Gastrocnemius medialis (tissue), 4 donors: ENCODE results near the gene JAG1. TPM values are rescaled to one million over a fixed set of nuclear protein-coding genes. Genes with fewer than 3 reads are reported as not detected.
A peak's percentile ranks its signal among the peaks of the same experiment; 100 is the strongest.

Experiments used
- ATAC-seq, 2 donors: fragments of 150-250 bp; one replicate each; pipeline ENCODE4 v1.9.1; 2016
- DNase-seq, 2 donors: peaks; one replicate each; pipeline ENCODE4 v3.0.0-alpha.2; 2019
- H3K27ac ChIP-seq, 4 donors: fragments of 200-600 bp; sonication (generic); 1 replicate in 1 of 4; 2 replicates in 3 of 4; pipeline ENCODE4 v1.5.1; 2016 to 2018; ENCODE audit warnings: mild to moderate bottlenecking in 2 of 4, moderate library complexity in 1 of 4
- H3K27me3 ChIP-seq, 3 donors: fragments of 200-600 bp; sonication (generic) in 2 of 3; 1 replicate in 1 of 3; 2 replicates in 2 of 3; pipeline versions ENCODE4 v1.5.1 to v1.6.0; 2016 to 2019; ENCODE audit warnings: mild to moderate bottlenecking in 1 of 3, moderate library complexity in 1 of 3
- H3K36me3 ChIP-seq, 2 donors: fragments of 200-600 bp; sonication (generic) in 1 of 2; one replicate each; pipeline ENCODE4 v1.5.1; 2017 to 2018
- H3K4me1 ChIP-seq, 2 donors: fragments of 200-600 bp; sonication (generic) in 1 of 2; one replicate each; pipeline ENCODE4 v1.5.1; 2016 to 2017; ENCODE audit warnings: mild to moderate bottlenecking in 2 of 2
- H3K4me3 ChIP-seq, 4 donors: fragments of 200-600 bp; sonication (generic) in 3 of 4; 1 replicate in 1 of 4; 2 replicates in 3 of 4; pipeline ENCODE4 v1.5.1; 2016 to 2019; ENCODE audit warnings: mild to moderate bottlenecking in 2 of 4
- H3K9me3 ChIP-seq, 3 donors: fragments of 200-600 bp; sonication (generic) in 2 of 3; 1 replicate in 1 of 3; 2 replicates in 2 of 3; pipeline ENCODE4 v1.5.1; 2016 to 2019
- CTCF ChIP-seq, 5 experiments: fragments of 450-650 bp in 3 of 5; fragments of 200-600 bp in 2 of 5; sonication (generic) in 2 of 5; IDR thresholded peaks in 4 of 5; conservative IDR thresholded peaks in 1 of 5; 1 replicate in 4 of 5; 2 replicates in 1 of 5; pipeline ENCODE4 v1.5.1; 2016 to 2019; ENCODE audit warnings: antibody characterized with exemption in 5 of 5, mild to moderate bottlenecking in 3 of 5, moderate library complexity in 3 of 5
- POLR2A ChIP-seq, 2 donors: fragments of 450-650 bp; IDR thresholded peaks; one replicate each; pipeline ENCODE4 v1.6.1; 2017; ENCODE audit warnings: antibody characterized with exemption in 2 of 2, mild to moderate bottlenecking in 2 of 2, moderate library complexity in 2 of 2
- in situ Hi-C, 4 donors: fragments of 200-750 bp; cut with MboI; loops; one replicate each; pipeline versions ENCODE4 v1.15.0 to v1.8.0; 2017; ENCODE audit warnings: low sequenced_read_pairs in 4 of 4
- intact Hi-C: fragments of 100-400 bp; cut with DNase I; formaldehyde crosslinking; loops from one replicate; pipeline ENCODE4 v1.15.1; 2023; ENCODE audit warnings: low total_unique reads
- total RNA-seq, 4 donors: library from RNA; depleted of rRNA; stranded (reverse); fragments of >200 nt; gene quantifications; one replicate each; pipeline versions ENCODE4 v1.1.0 to v1.2.3, GENCODE V29; 2016

The JAG1 gene
- total RNA-seq, 4 donors from 2014 or later = 10.3 to 19.6 (median 13.2) TPM

GRCh38 chr20:10659651-10660601 lies 13.9 kb downstream of the JAG1 start:
- in situ Hi-C loops = loop anchor here in 1 of 4 donors (25.0 kb wide), 1 partner anchor 1252 kb away; the partner anchor contains the start of gene BTBD3
- ATAC-seq = peak in 1 of 2 donors; percentile 53
- peak overlapping the region in 2 of 4 donors; percentile 17 to 22 for H3K4me3 ChIP-seq
- no peak for DNase-seq
- peaks cover 32 to 61% of the 10 kb centered on the region in 2 donors for H3K4me1 ChIP-seq
- no peak for TF ChIP-seq CTCF (IDR thresholded peaks at IDR 0.05 in 4 of 5, conservative IDR thresholded peaks at IDR 0.05 in 1 of 5)
- TF ChIP-seq POLR2A (IDR thresholded peaks at IDR 0.05) = no peak
- H3K9me3 ChIP-seq = no peaks in the 10 kb centered on the region
- intact Hi-C loops = no loop called here
- H3K27ac ChIP-seq = peak overlapping the region in 3 of 4 donors; percentile 65 to 69 (median 66)
- H3K36me3 ChIP-seq = peaks cover 0 to 9% of the 10 kb centered on the region in 2 donors
- no peaks in the 10 kb centered on the region for H3K27me3 ChIP-seq

GRCh38 chr20:10658876-10659632 lies 14.7 kb downstream of the JAG1 start:
- Histone ChIP-seq H3K27me3 (no peaks in the 10 kb centered on the region), H3K27ac (peak overlapping the region in 2 of 4 donors; percentile 65 to 66), H3K9me3 (no peaks in the 10 kb centered on the region), H3K4me3 (no peak overlapping the region), H3K36me3 (peaks cover 0 to 12% of the 10 kb centered on the region in 2 donors), H3K4me1 (peaks cover 32 to 63% of the 10 kb centered on the region in 2 donors)
- TF ChIP-seq CTCF (IDR thresholded peaks at IDR 0.05 in 4 of 5, conservative IDR thresholded peaks at IDR 0.05 in 1 of 5) (no peak), POLR2A (IDR thresholded peaks at IDR 0.05) (no peak)
- in situ Hi-C loops (loop anchor here in 1 of 4 donors (25.0 kb wide), 1 partner anchor 1253 kb away; the partner anchor contains the start of gene BTBD3), intact Hi-C loops (no loop called here)
- DNase-seq (no peak), ATAC-seq (no peak)

- TF ChIP-seq CTCF (IDR thresholded peaks at IDR 0.05 in 4 of 5, conservative IDR thresholded peaks at IDR 0.05 in 1 of 5) (no peak), POLR2A (IDR thresholded peaks at IDR 0.05) (no peak)
- DNase-seq = no peak
- peaks cover 35 to 69% of the 10 kb centered on the region in 2 donors for H3K4me1 ChIP-seq
- H3K27me3 ChIP-seq = no peaks in the 10 kb centered on the region
- no peak for ATAC-seq
- H3K9me3 ChIP-seq = no peaks in the 10 kb centered on the region
- H3K27ac ChIP-seq = peak overlapping the region in 1 of 4 donors; percentile 5
- intact Hi-C loops = no loop called here
- in situ Hi-C loops = loop anchor here in 1 of 4 donors (25.0 kb wide), 1 partner anchor 1254 kb away; the partner anchor contains the start of gene BTBD3
- no peak overlapping the region for H3K4me3 ChIP-seq
- H3K36me3 ChIP-seq = peaks cover 0 to 12% of the 10 kb centered on the region in 2 donors
Observed at GRCh38 chr20:10658051-10658823, 15.6 kb downstream of the JAG1 start.

DNA sequence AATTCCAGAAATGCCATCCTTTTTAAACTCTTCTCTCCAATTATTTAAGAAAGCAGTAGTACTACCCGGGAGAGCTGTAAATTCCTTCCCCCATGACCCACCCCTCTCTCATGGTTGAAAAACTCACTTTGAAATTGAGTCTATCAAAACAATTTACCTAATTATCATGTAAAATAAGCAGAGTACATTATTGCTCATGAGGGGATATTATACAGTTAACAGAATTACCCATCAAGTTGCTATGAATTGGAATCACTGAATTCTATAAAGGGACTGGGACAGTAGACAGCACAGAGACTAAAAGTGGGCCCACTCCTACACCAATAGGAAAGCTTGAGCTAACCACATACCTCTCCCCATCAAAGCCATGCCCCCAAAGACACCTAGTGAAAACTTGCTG lies 16.3 kb downstream of the JAG1 start:
- intact Hi-C loops = no loop called here
- no peak for TF ChIP-seq POLR2A (IDR thresholded peaks at IDR 0.05)
- no peak for TF ChIP-seq CTCF (IDR thresholded peaks at IDR 0.05 in 4 of 5, conservative IDR thresholded peaks at IDR 0.05 in 1 of 5)
- Histone ChIP-seq H3K27me3 (no peaks in the 10 kb centered on the region), H3K4me3 (no peak overlapping the region), H3K9me3 (no peaks in the 10 kb centered on the region), H3K36me3 (peaks cover 0 to 9% of the 10 kb centered on the region in 2 donors), H3K27ac (peak overlapping the region in 1 of 4 donors; percentile 16), H3K4me1 (peaks cover 43 to 69% of the 10 kb centered on the region in 2 donors)
- ATAC-seq (no peak), DNase-seq (no peak)
- in situ Hi-C loops = loop anchor here in 1 of 4 donors (25.0 kb wide), 1 partner anchor 1255 kb away; the partner anchor contains the start of gene BTBD3
